GM19438 (cell line): ENCODE data around the gene SLC23A3.

Source experiments
- ATAC-seq: cut with Tn5 transposase; IDR thresholded peaks from one replicate; pipeline ENCODE4 v1.9.1; 2021; ENCODE audit warnings: low read depth; ENCODE audit not compliant: unreplicated experiment

Gene SLC23A3, protein sequence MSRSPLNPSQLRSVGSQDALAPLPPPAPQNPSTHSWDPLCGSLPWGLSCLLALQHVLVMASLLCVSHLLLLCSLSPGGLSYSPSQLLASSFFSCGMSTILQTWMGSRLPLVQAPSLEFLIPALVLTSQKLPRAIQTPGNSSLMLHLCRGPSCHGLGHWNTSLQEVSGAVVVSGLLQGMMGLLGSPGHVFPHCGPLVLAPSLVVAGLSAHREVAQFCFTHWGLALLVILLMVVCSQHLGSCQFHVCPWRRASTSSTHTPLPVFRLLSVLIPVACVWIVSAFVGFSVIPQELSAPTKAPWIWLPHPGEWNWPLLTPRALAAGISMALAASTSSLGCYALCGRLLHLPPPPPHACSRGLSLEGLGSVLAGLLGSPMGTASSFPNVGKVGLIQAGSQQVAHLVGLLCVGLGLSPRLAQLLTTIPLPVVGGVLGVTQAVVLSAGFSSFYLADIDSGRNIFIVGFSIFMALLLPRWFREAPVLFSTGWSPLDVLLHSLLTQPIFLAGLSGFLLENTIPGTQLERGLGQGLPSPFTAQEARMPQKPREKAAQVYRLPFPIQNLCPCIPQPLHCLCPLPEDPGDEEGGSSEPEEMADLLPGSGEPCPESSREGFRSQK

DNA sequence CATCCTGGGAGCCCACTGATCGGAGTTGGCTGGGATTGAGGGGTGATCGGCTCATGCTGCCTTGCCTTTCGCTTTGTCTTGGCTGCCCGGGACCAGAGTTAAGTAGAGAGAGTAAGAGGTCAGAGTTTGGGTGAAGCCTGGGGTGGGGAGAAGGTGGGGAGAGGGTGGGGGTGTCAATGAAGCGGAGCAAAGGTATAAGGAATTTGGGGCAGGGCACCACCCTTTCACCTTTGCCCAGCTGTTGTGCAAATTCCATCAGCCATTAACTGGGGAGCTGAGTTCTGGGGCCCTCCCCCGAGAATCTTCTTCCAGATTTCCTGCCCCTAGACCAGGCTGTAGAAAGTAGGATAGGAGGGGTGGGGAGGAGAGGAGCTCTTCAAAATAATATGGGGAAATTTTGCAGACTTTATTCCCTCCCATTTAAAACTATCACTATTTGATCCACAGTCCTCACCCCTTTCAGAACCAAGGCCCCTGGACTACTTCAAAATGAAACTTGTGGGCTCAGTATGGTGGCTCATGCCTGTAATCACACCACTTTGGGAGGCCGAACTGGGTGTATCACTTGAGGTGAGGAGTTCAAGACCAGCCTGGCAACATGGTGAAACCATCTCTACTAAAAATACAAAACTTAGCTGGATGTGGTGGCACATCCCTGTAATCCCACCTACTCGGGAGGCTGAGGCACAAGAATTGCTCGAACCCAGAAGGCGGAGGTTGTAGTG lies at the start of gene SLC23A3:
SLC23A3 (minus strand) TSS at position 100 of the 725 bp plus-strand sequence; CDS start at position 55, 45 bp downstream.
- ATAC-seq: no peak

DNA sequence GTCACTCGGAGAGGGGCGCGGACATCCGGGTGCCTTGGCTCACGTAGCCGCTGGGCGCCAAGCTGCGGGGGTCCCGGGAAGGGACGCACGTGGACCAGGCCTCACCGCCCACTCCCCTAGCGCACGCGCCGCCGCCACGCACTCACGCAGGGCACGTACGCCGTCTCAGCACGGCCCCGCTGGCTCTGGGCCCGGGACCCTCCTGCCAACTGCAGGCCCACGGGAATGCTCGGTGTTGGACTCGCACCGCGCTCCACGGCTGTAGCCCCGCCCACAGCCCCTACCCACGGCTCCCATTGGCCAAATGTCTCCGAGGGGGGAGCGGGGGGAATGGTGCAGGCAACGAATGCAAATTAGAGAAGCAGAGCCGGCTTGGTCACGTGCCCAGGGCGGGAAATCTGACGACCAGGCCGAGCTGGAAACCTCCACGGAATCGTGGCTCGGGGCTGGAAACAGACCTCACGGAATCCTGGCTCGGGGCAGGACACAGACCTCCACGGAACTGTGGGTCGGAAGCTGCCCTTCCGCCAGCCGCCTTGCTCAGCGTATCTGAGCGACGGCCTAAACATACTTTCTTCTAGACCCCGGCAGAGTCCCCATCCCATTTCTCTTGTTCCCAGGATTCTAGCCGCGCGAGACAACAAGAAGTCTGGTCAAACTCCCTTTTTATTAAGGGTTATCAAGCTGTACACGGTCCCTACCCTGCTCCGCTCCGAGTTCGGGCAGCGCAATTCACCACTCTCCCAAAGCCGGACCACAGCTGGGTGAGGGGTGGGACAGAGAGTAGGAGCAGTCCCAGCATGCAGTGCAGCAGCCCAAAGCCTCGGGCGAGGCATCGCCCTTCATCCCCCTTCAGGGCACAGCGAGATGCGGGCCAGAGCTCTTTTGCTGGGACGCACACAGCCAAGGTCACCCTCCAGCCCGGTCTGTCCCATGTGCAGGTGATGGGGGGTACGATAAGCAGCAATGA lies 49.2 kb upstream of the SLC23A3 start, which contains the start of gene ABCB6:
ABCB6 (minus strand) TSS at position 227 of the 970 bp plus-strand sequence. CDS start 285 bp downstream, outside the sequence.
- ATAC-seq: peak; percentile 83

DNA sequence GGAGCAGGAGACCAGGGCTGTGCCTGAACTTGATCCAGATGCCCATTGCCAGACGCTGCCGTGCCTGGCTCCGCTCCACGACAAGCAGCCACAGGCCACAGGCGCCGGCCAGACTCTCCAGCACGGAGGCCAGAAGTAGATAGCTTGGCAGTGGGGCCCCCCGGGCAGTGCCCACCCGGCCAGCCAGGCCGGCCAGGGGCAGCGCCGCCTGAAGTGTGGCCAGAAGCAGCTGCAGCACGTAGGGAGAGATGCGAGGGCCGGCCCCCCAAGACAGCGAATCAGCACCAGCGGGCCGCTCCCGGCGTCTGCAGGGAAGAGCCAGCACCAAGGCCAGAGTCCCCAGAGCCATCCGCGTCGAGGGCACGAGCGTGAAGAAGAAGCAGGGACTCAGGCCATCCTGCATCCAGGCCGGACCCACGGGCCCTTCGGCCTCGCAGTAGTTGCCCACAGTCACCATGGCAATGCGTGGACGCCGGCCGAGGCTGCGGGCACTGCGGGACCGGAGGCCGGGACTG lies 48.4 kb upstream of the SLC23A3 start:
- peak; percentile 36 for ATAC-seq

DNA sequence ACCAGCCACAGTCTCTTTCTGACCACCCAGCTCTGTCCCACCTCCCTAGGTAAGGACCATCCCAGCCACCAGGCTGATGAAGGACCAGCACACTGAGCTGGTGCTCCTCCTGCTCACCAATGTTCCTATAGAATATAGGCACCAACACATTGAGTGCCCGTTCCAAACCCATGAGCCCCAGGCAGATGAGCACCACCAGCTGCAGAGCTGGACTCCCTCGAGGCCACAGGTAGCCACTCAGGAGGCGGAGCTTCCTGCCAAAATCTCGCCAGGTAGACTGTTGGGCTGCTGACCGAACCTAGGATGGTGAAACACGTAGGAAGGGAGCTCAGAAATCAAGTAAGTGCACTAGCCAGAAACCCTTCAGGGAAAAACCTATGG lies 46.7 kb upstream of the SLC23A3 start:
- no peak for ATAC-seq

DNA sequence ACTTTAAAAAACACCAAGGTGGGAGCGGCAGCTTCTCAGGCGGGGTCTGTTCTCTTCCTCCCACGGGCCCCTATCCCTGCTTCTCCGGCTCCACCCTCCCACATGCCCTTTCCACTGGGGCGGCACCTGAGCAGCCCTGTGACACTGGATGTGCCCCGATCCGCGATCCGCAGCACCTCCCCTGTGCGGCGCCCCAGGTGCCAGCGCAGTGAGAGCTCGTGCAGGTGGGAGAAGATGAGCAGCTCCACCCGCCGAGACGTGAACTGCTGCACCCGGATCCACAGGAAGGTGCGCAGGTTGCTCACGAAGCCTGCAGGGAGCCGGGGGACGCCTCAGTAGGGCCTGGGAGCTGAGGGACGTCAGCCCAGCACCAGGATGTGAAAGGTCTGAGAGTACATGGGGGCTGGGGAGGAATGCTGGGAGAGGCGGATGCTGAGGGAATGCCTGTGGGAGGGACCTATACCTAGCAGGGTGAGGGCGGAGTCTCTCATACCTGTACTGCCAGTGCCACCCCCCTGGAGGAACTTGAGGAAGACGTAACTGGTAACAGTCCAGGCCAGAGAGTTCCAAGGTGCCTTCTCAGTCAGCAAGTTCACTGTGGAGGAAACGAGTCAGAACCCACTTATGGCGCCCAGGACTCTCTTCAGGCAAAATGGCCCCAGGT lies 46.2 kb upstream of the SLC23A3 start:
- ATAC-seq: no peak

DNA sequence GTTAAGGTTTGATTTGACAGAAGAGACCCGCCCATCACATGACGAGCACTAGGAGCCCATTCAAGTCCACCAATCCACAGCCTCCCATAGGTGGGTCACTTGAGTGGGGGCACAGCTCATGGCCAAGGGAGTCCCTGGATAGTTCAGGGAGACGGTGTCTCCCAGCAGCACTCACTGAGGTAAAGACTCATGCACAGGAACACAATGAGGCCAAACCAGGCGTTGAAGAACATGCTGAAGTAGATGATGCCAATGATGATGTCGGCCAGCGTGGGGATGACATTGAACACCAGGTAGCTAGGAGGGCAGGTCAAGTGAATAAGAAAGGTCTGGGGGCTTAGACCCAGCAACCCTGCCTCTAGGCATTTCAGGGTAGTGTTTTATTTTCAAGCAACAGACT lies 45.0 kb upstream of the SLC23A3 start:
- ATAC-seq: no peak

DNA sequence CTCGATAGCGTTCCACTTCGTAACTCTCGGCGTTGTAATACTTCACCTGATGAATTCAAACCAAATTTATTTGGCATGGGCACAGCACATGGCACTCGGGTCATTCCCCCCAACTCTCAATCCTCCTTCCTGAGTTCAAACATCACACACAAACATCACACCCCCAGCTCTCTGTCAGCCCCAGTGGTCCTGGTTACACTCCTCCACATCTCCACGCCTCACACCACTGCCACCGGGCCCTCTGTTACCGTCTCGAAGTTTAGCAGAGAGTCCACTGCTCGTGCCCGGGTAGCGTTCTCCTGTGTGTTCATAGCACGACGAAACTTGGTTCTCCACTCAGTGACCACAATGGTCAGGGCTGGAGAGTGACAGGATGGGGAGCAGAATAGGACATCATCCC lies 44.3 kb upstream of the SLC23A3 start:
- ATAC-seq: no peak

DNA sequence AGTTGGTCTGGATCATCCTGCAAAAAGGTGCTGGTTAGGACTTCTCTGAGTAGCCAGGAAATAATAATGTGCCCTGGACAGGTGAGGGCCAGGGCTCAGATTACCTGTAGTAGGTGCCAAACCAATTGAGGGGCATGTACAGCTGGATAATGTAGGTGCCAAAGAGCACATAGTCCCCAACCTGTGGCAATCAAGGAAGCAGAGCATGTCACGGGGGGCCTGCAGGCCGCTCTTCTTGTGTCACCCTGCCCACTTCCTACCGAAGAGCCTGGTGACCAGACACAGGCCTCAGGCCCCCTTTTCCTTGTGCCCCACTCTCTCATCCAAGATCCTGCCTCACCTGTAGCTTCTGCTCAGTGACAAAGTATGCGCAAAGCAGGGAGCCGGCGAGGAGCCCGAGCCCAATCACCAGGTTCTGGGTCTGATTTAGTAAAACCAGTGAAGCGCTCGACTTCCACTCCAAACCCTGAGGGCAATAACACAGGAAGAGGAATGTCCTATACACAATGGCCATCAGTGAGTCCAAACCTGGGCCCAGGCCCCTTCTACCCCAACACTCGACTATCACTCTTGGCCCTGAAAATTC lies 43.8 kb upstream of the SLC23A3 start:
- ATAC-seq: no peak

DNA sequence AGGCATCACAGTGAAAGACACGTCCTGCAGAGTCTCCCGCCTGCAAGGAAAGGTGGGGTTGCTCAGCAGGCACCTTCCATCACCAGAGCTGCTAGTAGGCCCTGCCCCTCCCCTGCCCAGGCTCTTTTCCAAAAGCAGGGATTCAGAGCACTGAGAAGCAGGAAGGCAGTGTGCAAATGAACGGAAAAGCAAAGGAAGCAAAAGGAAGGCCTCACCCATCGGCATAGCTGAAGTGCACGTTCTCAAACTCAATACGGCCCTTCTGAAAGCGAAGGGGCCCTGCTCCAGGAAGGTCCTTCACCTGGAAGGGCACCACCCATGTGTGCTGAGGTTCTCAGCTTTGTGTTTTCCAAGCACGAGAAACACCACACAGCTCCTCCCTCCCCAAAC lies 43.2 kb upstream of the SLC23A3 start:
- ATAC-seq: no peak

DNA sequence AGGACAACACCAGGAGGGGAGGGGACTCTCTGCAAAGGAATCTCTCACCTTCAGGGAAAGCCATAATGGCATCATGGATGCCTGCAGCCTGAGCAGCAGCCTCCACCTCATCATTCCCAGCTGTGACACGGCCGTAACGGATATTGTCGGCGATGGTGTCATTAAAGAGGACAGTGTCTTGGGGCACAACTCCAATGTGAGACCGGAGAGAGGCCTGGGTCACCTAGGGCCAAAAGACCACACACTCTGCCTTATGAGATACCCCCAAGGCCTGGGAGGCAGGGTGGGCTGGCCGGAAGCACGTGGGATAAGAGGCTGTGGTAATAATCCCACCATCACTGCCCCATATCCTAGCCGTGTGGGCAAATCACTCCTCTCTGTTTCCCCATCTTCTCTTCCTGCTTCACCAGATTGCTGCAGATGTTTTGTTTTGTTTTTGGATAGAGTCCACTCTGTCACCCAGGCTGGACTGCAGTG lies 41.1 kb upstream of the SLC23A3 start:
- ATAC-seq: no peak

DNA sequence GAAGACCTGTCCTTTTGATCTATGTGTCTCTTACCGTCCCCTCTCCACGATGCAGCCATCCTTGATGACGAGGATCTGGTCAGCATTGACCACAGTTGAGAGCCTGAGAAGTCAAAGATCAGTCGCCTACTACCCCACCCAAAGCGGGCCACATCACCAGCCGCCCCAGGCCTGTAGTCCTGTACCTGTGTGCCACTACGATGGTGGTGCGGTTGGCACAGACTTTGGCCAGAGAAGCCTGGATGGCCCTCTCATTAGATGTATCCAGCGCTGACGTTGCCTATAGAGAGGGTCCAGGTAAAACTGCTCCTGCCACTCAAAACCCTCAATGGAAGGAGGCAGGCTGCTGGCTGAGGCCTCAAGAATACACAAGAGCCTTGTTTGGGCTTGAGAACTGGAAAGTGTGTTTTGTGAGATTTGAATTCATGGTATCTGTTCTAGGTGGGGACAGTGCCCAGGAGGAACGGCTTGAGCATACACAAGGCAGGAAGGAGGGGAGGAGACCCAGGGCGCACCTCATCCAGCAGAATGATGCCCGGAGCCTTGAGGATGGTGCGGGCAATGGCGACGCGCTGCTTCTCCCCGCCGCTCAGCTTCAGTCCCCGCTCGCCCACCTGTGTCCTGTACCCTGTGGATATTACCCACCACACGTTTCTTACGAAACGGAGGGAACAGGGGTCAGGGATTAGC lies 40.5 kb upstream of the SLC23A3 start:
- ATAC-seq: no peak

DNA sequence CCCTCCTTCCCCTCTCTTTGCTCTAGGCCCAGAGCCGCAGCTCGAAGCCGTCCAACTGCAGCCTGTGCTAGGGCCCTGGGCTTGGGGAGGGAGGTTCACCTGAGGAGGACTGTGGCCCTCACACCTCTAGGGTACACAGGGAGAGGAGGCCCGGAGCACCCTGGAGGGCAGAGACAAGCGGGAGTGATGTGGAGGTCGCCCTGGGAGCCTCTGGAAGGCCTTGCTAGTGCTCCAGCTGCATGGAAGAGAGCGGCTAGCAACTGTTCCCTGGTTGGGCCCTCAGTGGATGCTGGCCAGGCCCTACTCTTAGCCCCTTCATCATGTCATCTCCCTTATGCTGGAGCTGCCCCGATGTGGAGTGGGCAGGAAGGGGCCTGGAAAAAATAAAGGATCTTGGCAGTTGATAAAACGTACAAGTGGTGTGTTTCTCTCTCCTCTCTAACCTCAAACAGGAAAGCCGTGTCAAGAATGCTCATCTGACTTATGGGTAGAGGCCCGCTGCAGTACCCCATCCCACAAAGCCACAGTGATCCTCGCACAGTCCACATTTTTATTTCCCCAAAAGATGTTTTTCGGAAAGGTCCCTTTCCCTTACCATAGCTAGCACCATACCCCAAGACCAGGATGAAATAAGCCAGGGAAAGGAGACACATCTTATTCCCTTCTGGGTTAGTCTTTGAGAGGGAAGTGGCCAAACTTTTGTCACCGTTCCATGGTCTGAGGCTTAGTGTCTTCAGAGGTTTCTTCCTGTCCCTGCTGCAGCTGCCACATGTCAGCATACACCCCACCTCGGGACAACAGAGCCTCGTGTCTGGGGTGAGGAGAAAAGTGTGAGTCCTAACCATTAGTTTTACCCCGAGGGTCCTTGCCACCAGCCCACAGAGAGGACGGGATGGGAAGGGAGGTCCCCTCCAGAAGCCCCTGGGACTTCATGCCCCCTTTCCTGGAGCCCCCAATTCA lies 39.7 kb upstream of the SLC23A3 start:
- no peak for ATAC-seq

DNA sequence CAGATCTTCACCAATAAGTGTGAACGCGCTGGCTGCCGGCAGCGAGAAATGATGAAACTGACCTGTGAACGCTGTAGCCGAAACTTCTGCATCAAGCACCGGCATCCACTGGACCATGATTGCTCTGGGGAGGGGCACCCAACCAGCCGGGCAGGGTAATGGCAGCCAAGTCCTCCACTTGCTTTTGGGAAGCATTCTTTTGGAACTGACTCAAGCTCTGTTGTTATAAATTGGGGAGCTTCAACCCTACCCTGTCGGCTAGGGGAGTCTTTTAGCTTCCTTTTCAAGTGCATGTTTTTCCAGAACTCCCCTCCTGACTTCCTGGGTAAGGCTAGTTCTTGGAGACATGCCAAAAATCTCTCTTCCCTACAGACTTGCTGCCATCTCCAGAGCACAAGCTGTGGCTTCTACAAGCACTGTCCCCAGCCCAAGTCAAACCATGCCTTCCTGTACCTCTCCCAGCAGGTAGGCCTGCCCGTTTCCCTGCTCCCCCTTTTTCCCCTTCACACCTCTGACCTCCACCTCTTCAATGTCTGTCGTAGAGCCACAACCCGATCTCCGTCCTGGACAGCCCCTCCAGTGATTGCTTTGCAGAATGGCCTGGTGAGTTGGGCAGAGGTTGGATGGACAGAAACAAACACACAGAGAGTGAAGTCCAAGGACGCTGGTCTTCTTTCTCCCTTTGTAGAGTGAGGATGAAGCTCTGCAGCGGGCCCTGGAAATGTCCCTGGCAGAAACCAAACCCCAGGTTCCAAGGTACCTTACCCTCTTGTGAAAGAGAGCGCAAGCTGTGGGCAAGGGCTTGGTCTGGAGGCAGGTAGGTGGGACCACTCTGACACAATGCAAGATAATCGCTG lies 38.3 kb upstream of the SLC23A3 start:
- ATAC-seq: no peak

DNA sequence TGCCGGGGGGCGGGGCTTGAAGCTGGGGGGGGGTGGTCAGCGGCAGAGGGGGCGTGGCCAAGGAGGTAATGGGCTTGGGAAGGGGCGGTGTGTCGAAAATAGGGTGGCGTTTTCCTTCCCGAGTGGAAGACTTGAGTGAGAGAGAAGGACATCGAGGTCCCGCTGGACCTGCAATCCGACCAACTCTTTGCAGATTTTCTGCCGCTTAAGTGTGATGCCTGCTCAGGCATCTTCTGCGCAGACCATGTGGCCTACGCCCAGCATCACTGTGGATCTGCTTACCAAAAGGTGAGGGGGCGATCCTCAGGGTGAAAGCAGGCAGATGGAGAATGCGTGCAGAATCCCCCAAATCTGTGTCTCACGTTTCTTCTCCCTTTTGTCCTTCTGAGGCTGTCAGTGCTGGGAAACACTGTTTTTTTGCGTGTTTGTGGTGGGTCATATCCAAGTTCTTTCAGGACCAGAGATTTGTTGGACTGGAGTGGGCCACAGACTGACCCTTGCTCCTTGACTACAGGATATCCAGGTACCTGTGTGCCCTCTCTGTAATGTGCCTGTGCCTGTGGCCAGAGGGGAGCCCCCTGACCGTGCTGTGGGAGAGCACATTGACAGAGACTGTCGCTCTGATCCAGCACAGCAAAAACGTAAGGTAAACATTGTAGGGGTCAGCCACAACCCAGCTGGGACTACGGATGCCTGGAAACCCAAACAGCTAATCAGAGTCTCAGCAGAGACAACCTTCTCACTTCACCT lies 37.5 kb upstream of the SLC23A3 start:
- ATAC-seq: no peak

DNA sequence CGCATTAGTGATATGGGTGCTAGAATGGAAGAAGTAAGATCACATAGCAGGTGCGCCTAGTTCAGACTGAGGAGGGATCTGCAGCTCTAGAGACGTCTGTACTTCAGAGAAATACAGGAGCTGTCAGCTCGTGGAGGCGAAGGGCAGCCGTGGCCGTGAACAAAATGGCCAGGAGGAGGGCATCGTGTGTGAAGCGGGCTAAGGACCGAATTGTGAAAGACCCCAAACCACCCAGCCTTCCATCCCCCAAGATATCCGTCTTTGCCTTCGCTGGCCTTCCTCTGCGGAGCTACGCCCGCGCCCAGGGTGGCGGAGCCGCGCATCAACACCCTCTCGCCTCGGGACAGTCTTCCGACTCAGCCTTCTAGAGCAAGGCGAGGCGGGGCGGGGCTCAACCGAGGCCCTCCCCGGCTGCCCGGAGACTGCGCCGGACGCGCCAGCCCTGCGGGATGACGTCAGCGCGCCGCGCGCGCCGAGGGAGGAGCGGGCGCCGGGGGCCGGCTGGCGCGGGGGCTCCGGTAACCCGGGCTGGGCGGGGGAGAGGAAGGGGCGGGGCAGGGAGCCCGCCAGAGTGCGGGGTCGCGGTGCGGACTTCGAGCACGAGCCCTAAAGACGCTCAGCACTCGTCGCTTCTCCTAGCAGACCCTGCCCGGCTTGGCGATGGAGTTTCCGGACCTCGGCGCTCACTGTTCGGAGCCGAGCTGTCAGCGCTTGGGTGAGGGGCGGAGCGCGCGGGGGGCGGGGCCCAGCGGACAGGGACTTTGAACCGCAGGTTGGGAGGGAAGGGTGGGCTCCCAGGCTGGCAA lies 36.7 kb upstream of the SLC23A3 start, which contains the start of gene ZFAND2B:
ZFAND2B (plus strand) TSS at position 455 of the 806 bp plus-strand sequence; CDS start at position 661, 206 bp downstream.
- peak; percentile 94 for ATAC-seq
